Measurements from ENCODE around the gene TFRC.
"Not testable (repeated sequence)": the region's sequence is repeated elsewhere in the genome, so short reads cannot be mapped to it uniquely, and the experiment has no call there.

TFRC gene

DNA sequence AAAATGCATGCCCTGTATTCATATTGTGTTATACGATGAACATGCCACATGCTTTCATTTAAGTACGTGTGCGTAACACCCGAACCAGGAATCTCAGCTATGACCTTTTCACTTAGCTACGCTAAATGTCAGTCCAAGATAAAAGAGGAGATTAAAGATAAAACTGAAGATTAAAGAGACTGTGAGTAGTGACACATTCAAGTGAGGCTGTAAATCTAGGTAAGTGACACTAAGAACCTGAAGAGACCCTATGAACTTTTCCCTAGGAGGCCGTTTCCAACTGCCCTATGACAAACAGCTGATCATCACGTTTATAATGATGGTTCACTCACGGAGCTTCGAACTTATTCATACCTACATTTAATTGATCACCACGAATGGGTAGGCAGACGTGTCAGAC, 32.2 kb downstream of the TFRC start:
- no peak for DNase-seq (ENCODE audit: low read depth, low spot score)

DNA sequence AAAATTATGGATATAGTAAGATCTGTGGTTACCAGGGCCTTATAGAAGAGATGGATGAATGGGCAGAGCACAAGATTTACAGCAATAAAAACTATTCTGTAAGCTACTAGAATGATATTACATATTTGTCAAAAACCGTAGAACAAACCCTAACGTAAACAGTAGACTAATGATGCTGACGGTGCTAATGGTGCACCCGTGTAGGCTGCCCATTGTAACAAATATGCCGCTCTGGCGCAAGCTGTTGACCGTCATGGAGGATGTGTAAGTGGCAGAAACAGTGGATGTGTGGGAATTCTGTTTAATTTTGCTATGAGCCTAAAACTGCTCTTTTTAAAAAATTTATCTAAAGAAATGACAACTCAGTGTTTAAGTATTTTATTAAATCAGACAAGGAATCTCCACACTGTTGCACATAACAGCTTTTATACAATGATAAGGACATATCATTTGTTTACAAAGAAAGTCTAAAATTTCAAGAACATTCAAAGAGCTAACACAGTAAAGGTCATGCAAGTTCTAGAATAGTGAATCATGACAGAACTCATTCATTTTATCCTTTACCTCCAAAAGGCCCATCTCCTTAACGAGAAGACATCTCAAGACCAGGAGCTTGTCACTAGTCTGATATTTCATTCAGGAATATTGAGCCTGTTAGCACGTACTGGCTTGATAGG, 32.8 kb downstream of the TFRC start:
- DNase-seq (ENCODE audit: low read depth, low spot score): no peak

DNA sequence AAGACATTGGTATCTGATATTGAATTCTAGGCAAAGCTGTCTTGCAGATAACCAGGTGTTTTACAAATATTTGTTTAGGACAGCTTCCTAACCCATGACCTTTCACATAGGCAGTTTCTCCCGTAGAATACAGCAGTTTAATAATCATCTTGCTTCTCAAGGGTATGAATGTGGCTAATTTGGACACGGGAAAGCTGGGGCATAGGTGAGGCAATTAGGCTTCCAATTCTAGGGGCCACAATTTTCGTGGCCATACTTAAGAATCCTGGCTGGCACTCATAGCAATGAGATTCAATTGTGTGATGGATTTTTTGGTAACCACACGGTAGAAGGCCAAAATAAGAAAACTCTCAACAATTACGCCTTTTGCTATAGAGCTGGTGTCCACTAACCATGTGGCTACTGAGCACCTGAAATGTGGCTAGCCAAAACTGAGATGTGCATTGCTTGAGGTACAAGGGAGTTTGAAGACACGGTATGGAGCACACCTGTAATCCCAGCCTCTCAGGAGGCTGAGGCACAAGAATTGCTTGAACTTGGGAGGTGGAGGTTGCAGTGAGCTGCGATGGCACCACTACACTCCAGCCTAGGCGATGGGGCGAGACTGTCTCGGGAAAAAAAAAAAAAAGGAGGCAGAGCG, 34.4 kb downstream of the TFRC start:
- DNase-seq (ENCODE audit: low read depth, low spot score): no peak

DNA sequence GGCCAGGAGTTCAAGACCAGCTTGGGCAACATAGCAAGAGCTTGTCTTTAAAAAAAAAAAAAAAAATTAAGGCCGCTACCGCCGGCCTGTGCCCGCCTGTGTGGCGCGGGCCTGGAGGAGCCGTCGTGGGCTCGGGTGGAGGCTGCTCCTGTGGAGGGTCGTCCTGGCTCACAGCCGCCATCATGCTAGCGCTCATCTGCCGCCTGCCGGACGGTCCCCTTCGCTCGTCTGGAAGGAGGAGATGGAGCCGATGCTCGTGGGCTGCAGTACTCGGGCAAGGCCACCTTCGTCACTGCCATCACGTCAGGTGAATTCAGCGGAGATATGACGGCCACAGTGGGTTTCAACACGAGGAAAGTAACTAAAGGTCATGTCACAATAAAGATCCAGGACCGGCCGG, 37.4 kb downstream of the TFRC start:
- DNase-seq (ENCODE audit: low read depth, low spot score): no peak

DNA sequence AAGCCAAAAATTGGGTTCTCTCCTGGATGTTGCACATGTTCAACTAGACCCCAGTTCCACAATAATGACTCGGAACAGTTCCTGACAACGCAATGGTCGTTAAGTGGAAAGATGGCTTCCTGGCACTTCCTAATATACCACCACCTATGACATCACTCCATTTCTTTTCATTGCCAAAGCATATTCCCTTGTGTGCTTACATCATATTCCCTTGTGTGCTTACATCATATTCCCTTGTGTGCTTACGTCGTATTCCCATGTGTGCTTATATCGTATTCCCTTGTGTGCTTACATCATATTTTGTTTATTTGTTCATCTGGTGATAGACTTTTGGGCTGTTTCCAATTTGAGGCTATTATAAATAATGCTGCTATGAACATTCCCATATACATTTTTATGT, 39.2 kb downstream of the TFRC start:
- DNase-seq (ENCODE audit: low read depth, low spot score): no peak

DNA sequence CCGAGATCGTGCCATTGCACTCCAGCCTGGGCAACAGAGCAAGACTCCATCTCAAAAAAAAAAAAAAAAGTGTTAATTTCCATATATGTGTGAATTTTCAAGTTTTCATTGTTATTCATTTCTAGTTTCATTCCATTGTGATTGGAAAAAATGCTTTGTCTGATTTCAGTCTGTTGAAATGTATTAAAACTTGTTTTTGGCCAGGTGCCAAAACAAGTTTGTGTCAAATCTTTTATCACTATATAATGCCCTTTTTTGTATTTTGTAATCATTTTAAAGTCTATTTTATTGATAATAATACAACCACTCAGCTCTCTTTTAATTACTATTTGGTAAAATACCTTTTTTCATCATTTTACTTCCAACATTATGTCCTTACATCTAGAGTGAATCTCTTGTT, 42.5 kb downstream of the TFRC start:
- DNase-seq (ENCODE audit: low read depth, low spot score): no peak

DNA sequence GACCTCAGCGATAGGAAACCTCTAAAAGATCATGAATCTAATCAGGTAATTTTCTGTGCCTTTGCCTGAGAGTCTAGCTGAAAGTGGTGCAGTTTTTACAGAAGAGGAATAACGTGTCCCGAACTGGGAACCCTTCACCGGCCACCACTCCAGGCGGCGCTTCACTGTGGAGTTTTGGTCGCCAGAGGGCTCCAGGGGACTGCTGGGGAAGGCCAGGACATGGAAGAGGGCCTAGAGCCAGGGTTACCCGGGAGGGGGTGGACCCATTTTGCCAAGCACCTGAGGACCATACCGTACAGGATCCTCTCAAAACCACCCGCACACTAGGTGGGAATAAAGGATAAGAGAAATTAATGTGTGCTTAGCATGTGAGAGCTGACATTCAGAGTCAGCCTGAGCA, 55.8 kb downstream of the TFRC start:
- not testable (repeated sequence) for DNase-seq (ENCODE audit: low read depth, low spot score)

DNA sequence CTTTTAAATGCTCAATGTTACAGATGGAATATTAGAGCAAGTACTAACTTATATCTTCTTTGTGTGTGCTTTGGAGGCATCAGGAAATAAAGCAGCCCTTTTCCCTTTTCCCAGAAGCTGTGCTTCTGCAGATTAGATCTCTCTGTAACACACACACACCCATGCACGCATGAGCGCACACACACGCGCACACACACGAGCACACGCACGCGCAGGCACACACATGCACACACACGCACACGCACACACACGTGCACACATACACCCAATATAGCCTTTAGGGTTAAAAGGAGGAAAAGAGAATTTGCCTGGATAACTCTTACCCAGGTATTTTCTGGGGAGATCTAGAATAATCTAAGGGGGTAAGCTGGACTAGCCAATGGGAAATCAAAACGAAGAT, 56.9 kb downstream of the TFRC start:
- no peak for DNase-seq (ENCODE audit: low read depth, low spot score)

DNA sequence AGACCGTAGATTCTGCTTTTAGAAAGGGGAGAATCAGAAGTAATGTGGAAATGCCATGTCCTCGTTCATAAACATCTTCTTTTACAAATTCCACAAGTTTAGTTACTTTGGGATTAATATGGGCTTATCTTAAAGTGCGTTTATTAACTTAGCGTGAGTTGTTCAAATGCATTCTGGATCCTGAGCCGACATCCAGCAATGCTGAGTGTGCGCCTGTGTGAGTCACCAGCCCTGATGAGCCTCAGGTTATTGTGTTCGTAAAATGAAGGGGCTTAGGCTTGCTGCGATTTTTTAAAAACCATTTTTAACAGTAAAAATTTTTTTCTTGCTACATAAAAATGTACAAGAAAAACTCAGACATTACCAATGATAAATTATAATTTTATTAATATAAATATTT, 57.9 kb downstream of the TFRC start:
- no peak for DNase-seq (ENCODE audit: low read depth, low spot score)

DNA sequence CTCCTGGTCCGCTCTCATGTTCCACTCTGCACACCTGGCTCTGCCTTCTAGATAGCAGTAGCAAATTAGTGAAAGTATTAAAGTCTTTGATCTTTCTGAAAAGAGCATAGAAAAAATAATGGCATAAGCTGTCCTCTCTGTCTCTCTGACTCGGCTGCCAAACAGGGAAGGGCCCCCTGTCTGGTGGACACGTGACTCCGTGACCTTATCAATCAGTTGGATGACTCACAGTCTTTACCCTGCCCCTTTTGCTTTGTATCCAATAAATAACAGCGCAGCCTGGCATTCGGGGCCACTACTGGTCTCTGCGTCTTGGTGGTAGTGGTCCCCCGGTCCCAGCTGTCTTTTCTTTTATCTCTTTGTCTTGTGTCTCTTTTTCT, 59.4 kb downstream of the TFRC start:
- not testable (repeated sequence) for DNase-seq (ENCODE audit: low read depth, low spot score)

DNA sequence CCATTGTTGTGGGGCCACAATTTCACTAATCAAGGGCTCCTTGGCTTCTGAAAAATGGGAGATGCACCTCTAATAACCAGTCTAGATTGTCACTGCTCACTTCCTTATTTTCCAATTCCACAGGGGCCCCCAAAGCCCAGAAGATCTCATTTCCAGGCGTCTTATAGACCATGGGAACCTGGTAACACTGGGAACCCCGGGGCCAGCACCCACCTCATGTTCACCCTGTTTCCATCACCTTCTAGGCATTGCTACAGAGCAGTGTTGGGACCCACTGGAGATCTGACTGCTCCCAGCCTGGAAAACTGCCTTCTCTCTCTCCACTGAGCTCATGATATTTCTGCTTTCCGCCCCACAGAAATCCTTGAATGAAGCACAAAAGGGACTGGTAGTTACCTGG, 61.5 kb downstream of the TFRC start:
- DNase-seq (ENCODE audit: low read depth, low spot score): no peak

DNA sequence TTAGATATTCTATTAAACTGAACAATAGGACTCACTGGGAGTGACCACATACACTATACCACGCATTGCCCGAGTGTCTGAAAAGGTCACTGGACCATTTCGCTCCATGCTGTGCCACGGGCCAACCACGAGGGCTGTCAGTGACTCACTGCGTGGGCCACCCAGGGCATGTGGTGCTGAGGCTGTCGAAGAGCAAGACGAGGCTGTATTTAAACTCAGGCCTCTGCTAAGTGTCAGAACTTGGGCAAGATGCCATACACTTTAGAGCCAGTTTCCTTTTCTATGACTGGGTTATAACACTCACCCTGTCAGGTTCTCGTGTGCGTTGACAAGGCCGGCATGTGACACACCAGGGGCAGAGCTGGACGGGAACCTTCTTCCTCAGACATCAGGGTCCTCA, 62.3 kb downstream of the TFRC start:
- not testable (repeated sequence) for DNase-seq (ENCODE audit: low read depth, low spot score)

DNA sequence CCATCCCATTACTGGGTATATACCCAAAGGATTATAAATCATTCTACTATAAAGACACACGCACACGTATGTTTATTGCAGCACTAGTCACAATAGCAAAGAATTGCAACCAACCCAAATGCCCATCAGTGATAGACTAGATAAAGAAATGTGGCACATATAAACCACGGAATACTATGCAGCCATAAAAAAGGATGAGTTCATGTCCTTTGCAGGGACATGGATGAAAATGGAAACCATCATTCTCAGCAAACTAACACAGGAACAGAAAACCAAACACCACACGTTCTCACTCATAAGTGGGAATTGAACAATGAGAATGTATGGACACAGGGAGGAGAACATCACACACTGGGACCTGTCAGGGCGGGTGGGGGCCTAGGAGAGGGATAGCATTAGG, 63.7 kb downstream of the TFRC start:
- DNase-seq (ENCODE audit: low read depth, low spot score): not testable (repeated sequence)

DNA sequence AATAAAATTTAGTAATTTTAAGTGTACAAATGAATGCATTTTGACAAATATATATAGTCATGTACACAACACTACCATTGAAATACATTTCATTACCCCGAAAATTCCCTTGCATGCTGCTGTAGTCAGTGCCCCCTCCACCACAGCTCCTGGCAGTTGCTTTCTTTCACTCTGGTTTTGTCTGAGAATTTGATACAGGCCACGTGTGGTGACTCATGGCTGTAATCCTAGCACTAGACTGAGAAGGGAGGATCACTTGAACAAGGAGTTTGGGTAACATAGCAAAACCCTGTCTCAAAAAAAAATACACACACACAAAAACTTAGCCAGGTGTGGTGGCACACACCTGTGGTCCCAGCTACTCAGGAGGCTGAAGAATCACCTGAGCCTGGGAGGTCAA, 65.4 kb downstream of the TFRC start:
- DNase-seq (ENCODE audit: low read depth, low spot score): no peak

DNA sequence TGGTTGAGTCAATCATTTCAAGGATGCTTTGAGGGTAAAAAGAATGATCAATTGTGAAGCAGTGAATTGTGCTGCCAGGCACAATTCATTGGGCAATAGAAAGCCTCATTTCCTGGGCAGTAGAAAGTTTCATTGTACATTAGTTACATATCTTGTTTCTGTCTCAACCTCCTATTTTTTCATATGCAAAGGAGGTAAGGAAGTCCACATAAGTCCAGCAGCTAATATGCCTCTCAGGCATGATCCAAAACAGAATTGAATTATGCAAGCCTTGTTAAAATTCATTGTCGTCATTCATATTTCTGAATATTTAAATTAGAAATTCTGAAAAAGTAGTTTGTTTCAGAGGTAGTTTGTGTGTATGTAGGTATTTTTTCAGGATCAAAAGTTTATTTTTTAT, 65.8 kb downstream of the TFRC start:
- DNase-seq (ENCODE audit: low read depth, low spot score): no peak

DNA sequence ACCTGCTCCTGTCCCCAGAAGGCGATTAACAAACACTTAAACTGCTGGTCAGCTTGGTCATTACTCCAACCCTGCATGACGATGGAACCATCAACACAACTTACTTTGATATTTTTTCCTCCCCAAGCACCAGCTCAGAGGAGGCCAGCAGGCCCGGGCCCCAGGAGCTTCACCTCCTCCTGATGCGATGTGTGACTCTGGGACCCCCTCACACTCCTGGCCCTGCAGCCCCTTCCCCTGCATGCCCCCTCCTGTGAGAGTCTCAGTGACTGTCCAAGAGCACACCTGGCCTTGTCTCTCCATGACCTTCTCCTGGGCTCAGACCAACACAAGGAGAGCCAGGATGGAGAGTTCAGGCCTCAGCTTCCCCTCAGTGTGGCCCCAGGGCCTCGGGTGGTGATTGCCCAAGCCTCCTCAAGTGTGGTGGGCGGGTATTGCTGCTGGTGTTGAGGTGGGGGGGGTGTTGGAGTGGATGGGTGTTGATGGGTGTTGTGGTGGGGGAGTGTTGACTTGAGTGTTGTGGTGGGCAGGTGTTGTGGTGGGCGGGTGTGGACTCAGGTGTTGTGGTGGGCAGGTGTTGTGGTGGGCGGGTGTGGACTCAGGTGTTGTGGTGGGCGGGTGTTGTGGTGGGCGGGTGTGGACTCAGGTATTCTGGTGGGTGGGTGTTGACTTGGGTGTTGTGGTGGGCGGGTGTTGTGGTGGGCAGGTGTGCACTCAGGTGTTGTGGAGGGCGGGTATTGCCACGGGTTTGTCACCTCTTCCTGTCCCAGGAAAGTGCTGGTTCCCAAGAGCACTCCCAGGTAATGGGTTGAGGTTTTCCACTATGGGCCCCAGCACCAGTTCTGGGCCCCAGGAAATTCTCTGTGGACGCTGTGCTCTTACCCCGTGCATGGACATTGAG, 68.1 kb downstream of the TFRC start:
- DNase-seq (ENCODE audit: low read depth, low spot score): no peak

DNA sequence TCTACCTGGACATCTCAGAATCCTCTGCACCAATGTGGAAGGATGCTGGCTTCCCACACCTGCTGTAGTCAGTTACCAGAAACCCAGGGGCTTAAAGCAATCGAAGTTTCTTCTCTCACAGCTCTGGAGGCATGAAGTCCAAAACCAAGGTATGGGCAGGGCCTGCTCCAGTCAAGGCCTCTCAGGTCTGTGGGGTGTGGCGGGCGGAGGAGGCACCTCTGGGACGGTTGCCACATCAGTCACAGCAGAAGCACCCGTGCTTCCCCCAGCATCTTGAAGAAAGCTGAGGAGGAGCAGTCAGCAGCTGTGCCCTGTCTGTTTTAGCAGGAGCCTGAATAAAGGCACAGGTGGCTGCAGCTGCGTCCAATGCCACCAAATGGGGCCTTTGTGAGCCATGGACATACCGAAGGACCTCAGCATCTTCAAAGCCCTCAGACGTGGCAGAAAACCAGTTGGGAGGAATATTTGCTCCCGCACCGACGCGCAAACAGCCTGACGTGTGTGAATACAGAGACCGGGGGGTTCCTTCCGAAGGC, 68.9 kb downstream of the TFRC start:
- no peak for DNase-seq (ENCODE audit: low read depth, low spot score)

DNA sequence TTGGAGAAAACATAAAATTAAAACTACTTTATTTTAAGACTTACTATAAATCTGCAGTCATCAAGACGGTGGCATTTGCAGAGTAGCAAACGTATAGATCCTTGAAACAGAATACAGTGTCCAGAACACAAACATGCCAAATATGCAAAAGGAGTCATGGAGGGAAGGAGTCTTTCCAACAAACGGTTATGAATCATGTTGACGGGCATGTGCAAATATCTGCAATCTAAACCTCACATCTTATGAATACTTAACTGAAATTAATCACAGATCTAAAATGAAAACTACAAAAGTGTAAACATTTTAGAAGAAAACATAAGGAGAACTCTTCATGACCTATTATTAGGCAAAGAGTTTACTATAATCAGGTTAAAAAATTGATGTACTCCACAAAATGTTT, 69.4 kb downstream of the TFRC start:
- DNase-seq (ENCODE audit: low read depth, low spot score): no peak

DNA sequence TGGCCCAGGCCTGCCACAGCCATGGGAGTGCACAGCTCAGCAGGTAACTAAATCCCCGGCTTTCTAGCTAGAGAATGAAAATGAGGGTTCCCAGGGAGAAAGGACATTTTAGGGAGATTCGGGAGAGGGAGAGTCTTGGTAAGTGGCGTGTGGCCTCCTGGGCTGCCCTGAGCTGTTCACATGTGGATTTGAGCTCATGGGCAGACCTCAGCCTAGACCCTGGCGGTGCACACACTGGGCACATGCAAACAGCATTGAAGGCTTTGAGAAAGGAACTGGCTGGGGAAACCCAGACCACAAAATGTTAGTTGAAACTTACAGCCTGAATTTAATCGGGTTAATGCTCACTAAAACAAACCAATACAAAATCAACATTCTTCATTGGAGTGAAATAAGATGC, 72.4 kb downstream of the TFRC start:
- no peak for DNase-seq (ENCODE audit: low read depth, low spot score)

DNA sequence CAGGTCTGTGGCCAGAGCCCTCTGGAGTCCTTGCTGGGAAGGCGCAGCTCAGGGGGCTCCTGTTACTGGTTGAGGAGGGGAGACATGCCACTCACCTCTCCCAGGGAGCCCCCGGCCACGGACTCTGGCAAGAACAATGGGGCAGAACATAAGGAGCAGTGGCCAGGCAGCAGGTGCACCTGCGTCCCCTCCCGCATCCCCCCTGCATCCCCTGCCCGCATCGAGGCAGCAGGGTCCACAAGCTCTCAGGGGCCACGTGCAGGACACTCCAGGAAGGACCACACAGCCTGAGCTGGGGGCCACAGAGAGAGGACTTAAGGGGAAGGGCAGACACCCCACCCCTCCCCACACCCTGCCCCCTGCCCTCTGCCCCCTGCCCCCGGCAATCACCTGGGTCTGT, 73.0 kb downstream of the TFRC start:
- no peak for DNase-seq (ENCODE audit: low read depth, low spot score)

DNA sequence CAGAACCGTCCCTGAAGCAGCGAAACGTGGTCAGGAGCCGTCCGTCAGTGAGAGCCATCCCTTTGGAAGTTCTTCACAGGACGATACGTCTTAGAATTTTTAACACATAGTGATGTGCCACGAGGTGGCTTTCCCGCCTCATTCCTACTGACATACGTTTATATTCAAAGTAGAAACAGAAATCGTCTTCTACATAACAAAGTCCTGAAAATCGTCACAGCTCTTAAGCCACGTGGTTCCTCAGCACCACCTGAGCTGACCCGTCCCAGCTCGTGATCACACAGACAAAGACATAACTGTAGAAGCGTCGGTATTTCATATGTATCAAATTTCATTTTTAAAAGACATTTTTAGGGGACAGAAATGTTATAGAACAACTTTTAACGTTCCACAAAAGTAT, 73.5 kb downstream of the TFRC start:
- no peak for DNase-seq (ENCODE audit: low read depth, low spot score)

DNA sequence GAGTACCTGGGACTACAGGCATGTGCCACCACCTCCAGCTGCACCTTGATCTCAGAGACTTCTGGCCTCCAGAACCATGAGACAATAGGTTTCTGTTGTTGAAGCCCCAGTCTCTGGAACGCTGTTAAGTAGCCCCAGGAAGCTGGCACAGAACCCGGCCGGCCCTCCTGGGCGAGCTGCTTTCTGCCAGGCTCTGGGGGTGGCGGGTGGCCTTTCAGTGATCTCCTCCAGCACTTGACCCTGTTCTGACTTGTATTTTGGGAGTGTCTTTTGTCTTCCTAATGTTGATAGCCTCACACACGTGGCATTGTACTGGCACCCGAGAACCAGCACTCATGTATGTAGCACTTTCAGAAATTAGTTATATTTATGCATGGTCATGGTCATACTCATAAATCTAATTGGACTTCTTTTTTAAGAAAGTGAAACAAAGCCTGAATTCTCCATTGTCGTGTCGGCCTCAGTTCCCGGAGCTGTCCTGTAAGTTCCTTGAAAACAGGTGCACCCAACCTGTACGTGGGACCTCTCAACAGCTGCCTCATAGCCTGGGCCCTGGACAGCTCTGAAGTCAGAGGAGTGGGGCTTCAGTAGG, 74.0 kb downstream of the TFRC start:
- no peak for DNase-seq (ENCODE audit: low read depth, low spot score)
